Cardiac septum (tissue), 1 donor: Measurements from ENCODE around the gene KCNIP4. TPM values are rescaled to one million over a fixed set of nuclear protein-coding genes. Genes with fewer than 3 reads are reported as not detected.

Experiments
- DNase-seq: peaks from one replicate; pipeline ENCODE4 v3.0.0-alpha.2; 2020; ENCODE audit warnings: low spot score
- intact Hi-C: fragments of 100-400 bp; cut with DNase I; formaldehyde crosslinking; loops from one replicate; pipeline ENCODE4 v1.14.0; 2022
- total RNA-seq: library from RNA; stranded (reverse); fragmentation: NEBNext Ultra II Directional; extraction: Animal tissue kit (Norgen Biotek cat#: 25700); gene quantifications from one replicate; pipeline ENCODE4 v1.2.1, GENCODE V29; 2021
- donor health status: DM: no; HTN: no; CAD: no.

Gene KCNIP4
- total RNA-seq, 1 donor from 2014 or later, result not detected

GRCh38 chr4:21862917-21863316, 85.7 kb downstream of the KCNIP4 start:
- no peak for DNase-seq
- intact Hi-C loops, result no loop called here

- intact Hi-C loops, result no loop called here
- no peak for DNase-seq
Observed at GRCh38 chr4:21858971-21859370, 89.6 kb downstream of the KCNIP4 start.

- intact Hi-C loops, result no loop called here
- no peak for DNase-seq
Observed at GRCh38 chr4:21856754-21857153, 91.8 kb downstream of the KCNIP4 start.

GRCh38 chr4:21856301-21856700, 92.3 kb downstream of the KCNIP4 start:
- intact Hi-C loops, result no loop called here
- DNase-seq, result no peak

- DNase-seq, result no peak
- intact Hi-C loops, result no loop called here
Observed at GRCh38 chr4:21849077-21849476, 99.5 kb downstream of the KCNIP4 start.

GRCh38 chr4:21848021-21848420, 100.6 kb downstream of the KCNIP4 start:
- DNase-seq, result no peak
- intact Hi-C loops, result no loop called here

GRCh38 chr4:21845663-21846062, 102.9 kb downstream of the KCNIP4 start:
- intact Hi-C loops, result no loop called here
- no peak for DNase-seq

- no peak for DNase-seq
Observed at GRCh38 chr4:21835712-21836111, 112.9 kb downstream of the KCNIP4 start.

GRCh38 chr4:21830272-21830671, 118.3 kb downstream of the KCNIP4 start:
- no peak for DNase-seq
- intact Hi-C loops, result no loop called here

More at GRCh38 chr4:21835712-21836111, 112.9 kb downstream of the KCNIP4 start:
- intact Hi-C loops, result no loop called here

GRCh38 chr4:21827575-21827974, 121.0 kb downstream of the KCNIP4 start:
- intact Hi-C loops, result no loop called here
- no peak for DNase-seq

- intact Hi-C loops, result no loop called here
- DNase-seq, result no peak
Observed at GRCh38 chr4:21826071-21826470, 122.5 kb downstream of the KCNIP4 start.

- DNase-seq, result no peak
- intact Hi-C loops, result no loop called here
Observed at GRCh38 chr4:21819086-21819485, 129.5 kb downstream of the KCNIP4 start.

GRCh38 chr4:21815651-21816377, 132.8 kb downstream of the KCNIP4 start:
- no peak for DNase-seq
- intact Hi-C loops, result no loop called here

- no peak for DNase-seq
- intact Hi-C loops, result no loop called here
Observed at GRCh38 chr4:21811565-21811964, 137.0 kb downstream of the KCNIP4 start.

- DNase-seq, result no peak
- intact Hi-C loops, result no loop called here
Observed at GRCh38 chr4:21806991-21807390, 141.6 kb downstream of the KCNIP4 start.

- no peak for DNase-seq
- intact Hi-C loops, result no loop called here
Observed at GRCh38 chr4:21802406-21802805, 146.2 kb downstream of the KCNIP4 start.

GRCh38 chr4:21801661-21802385, 146.7 kb downstream of the KCNIP4 start:
- no peak for DNase-seq
- intact Hi-C loops, result no loop called here

GRCh38 chr4:21795091-21795490, 153.5 kb downstream of the KCNIP4 start:
- intact Hi-C loops, result no loop called here
- no peak for DNase-seq

- no peak for DNase-seq
- intact Hi-C loops, result no loop called here
Observed at GRCh38 chr4:21792736-21793135, 155.8 kb downstream of the KCNIP4 start.

GRCh38 chr4:21790438-21791029, 158.0 kb downstream of the KCNIP4 start:
- intact Hi-C loops, result loop anchor here (2.0 kb wide), 1 partner anchor 598 kb away; no protein-coding TSS in a partner anchor
- no peak for DNase-seq

- no peak for DNase-seq
- intact Hi-C loops, result no loop called here
Observed at GRCh38 chr4:21780148-21780547, 168.4 kb downstream of the KCNIP4 start.
